Kasumi-1 (cell line): ENCODE data around the gene FOXP2.
"Not testable (repeated sequence)": the region's sequence is repeated elsewhere in the genome, so short reads cannot be mapped to it uniquely, and the experiment has no call there.

Source experiments
- DNase-seq, 2 experiments: peaks; one replicate each; lab custom pipeline; 2025; lab: John Stamatoyannopoulos, UW

FOXP2 gene

DNA sequence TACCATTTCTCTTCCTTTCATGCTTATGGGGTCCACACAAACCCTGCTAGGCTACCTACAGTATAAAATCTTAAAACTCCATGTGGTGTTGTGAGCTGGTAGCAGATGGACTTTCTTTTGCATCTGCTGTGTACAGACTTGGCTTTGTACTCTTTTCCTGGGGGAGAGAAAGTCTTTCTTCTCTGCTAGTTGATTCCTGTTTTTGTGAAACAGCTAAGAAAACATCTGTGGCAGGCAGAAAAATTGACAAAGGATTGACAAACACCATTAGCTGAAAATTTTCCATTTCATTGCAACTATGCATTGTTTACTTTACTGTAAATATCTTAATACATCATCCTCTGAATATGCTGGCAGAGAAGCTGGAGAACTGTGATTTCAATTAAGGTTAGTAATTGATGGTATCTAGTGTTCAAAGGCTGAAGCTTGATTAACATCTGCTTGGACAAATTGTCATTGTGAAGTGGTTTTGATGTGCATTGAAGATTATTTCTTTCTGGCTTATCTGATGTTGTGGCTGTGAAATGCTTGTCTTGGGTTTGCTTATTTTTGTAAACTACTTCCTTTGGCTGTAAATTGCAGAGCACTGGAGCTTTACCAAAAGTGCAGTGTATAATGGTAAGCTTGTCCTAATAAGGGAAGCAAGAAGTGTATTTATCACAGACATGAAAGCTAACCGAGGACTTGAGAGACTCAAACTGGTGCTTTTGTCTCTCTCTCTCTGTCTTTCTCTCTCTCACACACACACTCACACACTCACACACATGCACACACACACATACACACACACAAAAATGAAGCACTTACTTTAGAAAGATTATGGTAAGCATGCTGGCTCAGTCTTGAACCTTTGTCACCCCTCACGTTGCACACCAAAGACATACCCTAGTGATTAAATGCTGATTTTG, at the start of gene FOXP2:
Gene FOXP2 (plus strand): TSS at position 660 of the 908 bp plus-strand sequence. CDS start 11,697 bp downstream, outside the sequence.
- no peak for DNase-seq

- DNase-seq, result no peak
Observed at GRCh38 chr7:114365791-114366190, 48.8 kb upstream of the FOXP2 start.

GRCh38 chr7:114368492-114368891, 46.1 kb upstream of the FOXP2 start:
- no peak for DNase-seq

- no peak for DNase-seq
Observed at GRCh38 chr7:114369294-114369693, 45.3 kb upstream of the FOXP2 start.

GRCh38 chr7:114372619-114373018, 42.0 kb upstream of the FOXP2 start:
- DNase-seq, result no peak

- no peak for DNase-seq
Observed at GRCh38 chr7:114375907-114376306, 38.7 kb upstream of the FOXP2 start.

DNA sequence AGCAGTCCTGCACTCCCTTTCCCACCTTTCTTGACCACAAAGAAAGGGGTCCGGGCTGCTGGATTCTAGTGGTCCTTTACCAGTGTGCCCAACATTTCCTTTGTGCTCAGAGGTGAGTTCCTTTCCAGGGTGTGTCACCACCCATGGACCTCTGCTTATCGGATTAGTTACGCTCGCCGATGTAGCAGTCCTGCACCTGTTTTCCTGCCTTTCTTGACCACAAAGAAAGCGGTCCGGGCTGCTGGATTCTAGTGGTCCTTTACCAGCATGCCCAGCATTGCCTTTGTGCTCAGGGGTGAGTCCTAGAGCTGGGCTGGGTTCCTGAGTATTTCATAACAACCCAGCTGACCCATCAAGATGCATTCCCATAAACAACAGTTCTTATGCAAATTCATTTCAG, 30.7 kb upstream of the FOXP2 start:
- not testable (repeated sequence) for DNase-seq

DNA sequence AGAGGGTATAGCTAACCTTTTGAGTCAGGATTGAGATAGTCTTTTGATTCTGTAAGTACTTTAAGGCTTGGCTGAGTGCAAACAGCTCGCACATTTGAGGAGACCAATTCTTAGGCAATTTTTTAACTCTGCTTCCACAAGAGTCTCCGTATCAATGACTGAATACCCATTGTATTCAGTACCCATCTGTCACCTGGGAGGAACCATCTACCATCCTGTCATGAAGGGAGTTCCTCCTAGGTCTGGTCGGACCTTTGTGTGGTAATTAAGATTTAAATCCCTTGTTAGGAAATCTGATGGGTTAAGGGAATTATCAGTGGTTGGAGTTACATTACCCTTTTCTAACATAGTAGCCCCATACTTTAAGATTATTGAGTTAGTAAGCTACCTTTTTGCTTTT, 30.3 kb upstream of the FOXP2 start:
- DNase-seq, result not testable (repeated sequence)

DNA sequence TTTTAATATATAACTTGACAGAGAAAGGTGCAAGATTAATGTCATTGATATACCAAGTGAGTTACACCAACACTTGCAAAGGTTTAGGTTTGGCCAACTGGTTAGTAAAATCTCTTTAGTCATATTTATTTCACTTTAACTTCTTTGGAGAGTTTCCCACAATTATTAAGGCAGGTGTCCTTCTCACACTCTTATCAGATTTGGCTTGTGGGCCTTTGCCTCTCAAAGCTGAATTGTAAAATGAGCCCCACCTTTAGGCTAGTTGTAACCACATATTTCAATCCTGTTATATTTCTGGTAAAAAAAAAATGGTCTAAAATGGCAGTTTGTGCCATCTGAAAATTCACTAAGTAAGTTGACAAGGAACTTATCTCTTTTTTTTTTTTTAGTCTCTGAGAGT, 26.6 kb upstream of the FOXP2 start:
- no peak for DNase-seq

- no peak for DNase-seq
Observed at GRCh38 chr7:114392686-114393085, 21.9 kb upstream of the FOXP2 start.

- no peak for DNase-seq
Observed at GRCh38 chr7:114402876-114403635, 11.6 kb upstream of the FOXP2 start.

DNA sequence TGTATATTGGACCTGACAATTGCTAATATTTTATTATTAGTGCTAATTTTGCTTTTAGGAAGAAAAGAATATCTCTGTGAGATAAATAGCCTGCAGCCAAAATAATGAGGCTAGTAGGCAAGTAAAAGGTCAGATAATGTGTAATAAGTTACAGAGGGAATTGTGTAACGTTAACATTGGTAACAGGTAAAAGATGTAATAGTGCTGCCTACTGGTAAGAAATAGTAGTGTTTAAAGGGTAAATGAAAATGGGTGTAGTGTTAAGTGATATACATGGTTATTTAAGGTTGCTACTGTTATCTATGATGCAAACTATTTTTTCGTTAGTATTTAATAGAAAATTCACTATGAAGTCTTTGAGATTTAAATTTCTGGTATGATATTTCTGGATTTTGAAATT, 9.2 kb upstream of the FOXP2 start:
- DNase-seq, result peak; percentile 64 to 85

DNA sequence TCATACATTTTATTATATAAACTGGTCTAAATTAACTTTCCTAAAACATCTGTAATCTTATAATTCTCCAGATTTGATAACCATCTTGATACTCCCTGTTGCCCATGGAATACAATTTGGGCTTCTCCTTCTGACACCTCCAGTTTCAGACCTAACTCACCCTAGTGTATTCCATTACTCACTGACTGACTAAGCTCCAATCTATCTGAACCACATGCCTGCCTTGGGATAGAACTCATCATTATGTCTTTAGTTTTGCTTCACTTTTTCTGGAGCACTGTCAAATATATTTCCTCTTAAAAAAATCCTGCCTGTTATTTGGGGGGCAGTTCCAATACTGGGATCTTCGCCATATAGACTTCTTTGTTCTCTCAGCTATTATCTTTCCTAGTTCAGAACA, 4.9 kb upstream of the FOXP2 start:
- DNase-seq, result no peak

GRCh38 chr7:114412548-114412947, 2.1 kb upstream of the FOXP2 start:
- DNase-seq, result no peak

DNA sequence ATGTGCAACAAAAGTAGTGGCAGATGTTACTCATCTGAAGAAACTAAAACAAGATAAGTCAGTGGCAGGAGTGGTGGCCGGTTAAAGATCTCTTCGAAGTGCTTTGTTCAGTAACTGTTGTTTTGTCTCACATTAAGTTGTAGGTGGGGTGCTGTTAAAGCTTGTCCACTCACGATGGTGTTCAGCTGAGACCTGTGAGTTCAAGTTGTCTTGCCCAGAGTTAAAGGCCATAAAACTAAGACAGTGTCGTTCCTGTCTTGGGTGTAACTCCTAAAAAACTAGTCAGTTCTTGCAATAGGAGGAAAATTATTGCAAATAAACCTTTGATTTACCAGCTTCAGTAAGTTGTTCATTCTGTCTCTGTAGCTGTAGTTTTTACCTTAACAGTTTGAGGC, 857 bp upstream of the FOXP2 start:
- DNase-seq, result no peak

- DNase-seq, result no peak
Observed at GRCh38 chr7:114415064-114415989, 712 bp downstream of the FOXP2 start.

GRCh38 chr7:114416129-114416990, 1.7 kb downstream of the FOXP2 start:
- no peak for DNase-seq

DNA sequence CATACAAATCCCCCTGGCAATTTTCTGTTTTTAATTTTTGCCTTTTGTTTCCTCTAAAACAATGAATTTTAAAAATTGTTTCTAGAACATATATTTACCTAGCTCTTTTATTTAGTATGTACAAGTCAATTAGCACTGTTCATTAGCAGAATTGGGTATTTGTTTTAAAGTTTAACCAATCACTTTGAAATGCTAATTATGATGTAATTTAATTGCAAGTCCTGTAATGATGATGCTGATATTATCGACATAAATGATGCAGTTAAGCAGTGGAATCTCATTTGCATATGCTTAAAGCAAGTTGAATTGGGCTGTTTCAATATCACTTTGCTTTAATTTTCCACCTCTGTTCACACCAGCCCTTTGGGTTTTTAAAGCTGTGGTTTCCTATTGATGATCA, 2.7 kb downstream of the FOXP2 start:
- DNase-seq, result no peak

DNA sequence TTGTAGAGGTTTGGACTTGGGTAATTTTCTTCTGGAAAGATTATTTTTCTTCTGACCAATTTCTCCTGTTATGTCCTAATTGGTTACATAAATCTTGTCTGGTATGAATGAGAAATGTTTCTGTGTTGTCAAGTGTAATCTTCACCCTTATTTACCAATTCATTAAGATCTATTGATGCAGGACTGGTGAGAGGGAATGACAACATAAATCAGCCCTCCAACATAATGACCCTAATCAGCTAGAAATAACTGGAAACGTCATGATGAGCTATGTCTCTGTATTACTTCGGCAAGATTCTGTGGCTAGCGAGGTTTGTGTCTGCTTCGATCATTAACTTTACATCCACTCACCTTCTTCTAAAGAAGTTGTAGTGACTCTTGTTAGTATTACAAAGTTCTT, 3.5 kb downstream of the FOXP2 start:
- no peak for DNase-seq

- DNase-seq, result no peak
Observed at GRCh38 chr7:114419441-114420272, 5.0 kb downstream of the FOXP2 start.
